Measurements from ENCODE around the gene BEST1. TPM values are rescaled to one million over a fixed set of nuclear protein-coding genes. Genes with fewer than 3 reads are reported as not detected.

BEST1 gene
- total RNA-seq = 0.23 TPM in 1 of 2 replicates, not detected in the other

DNA sequence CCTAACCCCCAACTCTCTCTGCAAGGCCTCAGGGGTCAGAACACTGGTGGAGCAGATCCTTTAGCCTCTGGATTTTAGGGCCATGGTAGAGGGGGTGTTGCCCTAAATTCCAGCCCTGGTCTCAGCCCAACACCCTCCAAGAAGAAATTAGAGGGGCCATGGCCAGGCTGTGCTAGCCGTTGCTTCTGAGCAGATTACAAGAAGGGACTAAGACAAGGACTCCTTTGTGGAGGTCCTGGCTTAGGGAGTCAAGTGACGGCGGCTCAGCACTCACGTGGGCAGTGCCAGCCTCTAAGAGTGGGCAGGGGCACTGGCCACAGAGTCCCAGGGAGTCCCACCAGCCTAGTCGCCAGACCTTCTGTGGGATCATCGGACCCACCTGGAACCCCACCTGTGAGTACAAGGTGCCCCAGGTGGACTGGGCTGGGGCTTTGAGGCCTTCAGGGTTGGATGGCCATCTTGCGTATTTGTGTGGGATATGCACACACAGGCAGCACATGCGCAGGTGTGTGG is at the start of gene BEST1:
Gene BEST1 (plus strand): TSS at position 317 of the 513 bp plus-strand sequence. CDS start 1,456 bp downstream, outside the sequence.

DNA sequence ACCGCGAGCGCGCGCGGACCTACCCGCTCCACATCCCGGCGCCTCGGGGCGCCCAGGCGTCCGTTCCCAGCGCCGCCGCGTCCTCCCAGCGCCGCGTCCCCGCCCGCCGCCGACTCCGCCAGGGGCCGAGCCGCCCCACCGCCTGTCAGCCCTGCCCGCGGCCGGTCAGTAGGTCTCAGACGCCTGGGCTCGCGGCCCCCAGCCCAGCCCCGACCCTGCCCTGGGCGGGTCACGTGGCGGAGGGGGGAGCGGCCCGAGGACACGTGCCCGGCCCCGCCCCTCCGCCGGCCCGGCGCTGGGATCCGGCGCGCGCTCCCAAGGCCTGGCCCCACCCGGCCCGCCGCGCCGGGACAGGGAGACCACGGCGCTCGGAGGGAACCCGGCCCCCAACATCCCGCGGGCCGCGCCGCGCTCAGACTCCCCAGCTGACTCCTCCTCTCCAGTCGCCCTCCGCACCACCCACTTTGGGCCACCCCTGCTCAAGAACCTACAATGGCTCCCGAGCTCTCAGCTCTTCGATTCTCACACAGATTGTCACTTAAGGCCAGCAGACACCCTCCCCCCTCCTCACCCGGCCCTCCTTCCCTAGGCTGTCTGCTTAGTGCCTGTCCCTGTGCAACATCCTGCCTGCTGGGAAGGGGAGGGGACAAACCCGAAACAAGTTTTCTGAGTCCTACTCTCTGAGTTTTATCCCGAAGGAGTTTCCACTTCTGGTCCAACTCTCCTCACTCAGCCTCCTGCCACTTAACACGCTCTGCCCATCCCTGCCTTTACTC is 32.6 kb upstream of the BEST1 start, which contains the start of gene RAB3IL1:
Gene RAB3IL1 (minus strand): TSS at position 233 of the 776 bp plus-strand sequence. CDS start 199 bp downstream, at position 34.

DNA sequence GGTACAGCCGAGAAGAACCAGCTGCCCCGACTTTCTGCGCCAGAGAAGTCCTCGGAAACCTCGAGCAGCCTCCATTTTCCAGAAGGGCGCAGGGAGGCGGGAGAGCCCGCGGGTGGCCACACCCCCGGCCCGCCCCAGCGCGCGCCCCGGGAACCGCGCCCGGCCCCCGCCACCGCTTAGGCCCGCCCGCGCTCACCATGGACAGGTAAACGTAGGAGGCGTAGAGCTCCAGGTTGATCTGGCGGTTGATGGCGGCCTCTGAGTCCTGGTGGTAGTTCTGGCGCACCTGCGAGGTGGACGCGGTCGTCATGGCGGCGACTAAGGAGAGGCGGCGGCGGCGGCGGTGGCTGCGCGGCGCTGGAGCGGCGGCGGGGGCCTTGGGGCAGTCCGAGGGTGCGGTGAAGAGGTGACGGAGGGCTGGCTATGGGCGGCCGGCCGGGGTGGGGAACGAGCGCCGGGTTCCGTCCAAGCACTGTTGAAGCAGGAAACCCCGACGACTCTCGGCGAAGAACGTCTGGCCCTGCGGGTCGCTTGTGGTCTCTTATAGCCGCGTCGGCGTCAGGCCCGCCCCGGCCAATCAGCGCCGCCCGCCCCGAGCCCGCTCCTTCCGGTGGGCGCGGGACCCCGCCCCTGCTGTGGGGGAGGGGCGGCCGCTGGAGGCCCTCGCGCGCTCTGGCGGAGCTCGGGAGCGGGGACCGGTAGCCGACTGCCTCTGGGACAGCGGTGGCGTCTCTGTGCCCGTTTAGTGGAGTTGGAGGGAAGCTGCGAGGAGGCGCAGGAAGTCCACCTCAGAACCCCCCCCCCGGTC is 17.2 kb downstream of the BEST1 start, which contains the start of gene FTH1:
Gene FTH1 (minus strand): TSS at position 519 of the 808 bp plus-strand sequence. CDS start 209 bp downstream, at position 310.

Other genes with a start within 250 kb of the BEST1 start
- 0.28 and 1.6 TPM in 2 replicates for gene MYRF, start 197.7 kb upstream of the BEST1 start, total RNA-seq
- gene TMEM258, start 157.8 kb upstream of the BEST1 start, total RNA-seq = 48.7 and 75.7 TPM in 2 replicates
- 42.1 and 47.0 TPM in 2 replicates for gene FEN1, start 157.4 kb upstream of the BEST1 start, total RNA-seq
- 49.8 and 61.8 TPM in 2 replicates for gene FADS1, start 133.3 kb upstream of the BEST1 start, total RNA-seq
- gene FADS2, start 122.1 kb upstream of the BEST1 start, total RNA-seq = 226 and 340 TPM in 2 replicates
- 16.9 and 18.3 TPM in 2 replicates for gene FADS3, start 58.8 kb upstream of the BEST1 start, total RNA-seq
- gene RAB3IL1, start 32.8 kb upstream of the BEST1 start, total RNA-seq = not detected in 2 replicates
- gene FTH1, start 17.3 kb downstream of the BEST1 start, total RNA-seq = 457 and 509 TPM in 2 replicates
- 20.1 and 33.5 TPM in 2 replicates for gene INCENP, start 173.7 kb downstream of the BEST1 start, total RNA-seq
- not detected in 2 replicates for gene SCGB1D1, start 239.9 kb downstream of the BEST1 start, total RNA-seq

Data from airway epithelial cell (primary cell).